ENCODE measurements around the gene SLC17A9.

SLC17A9 gene

GRCh38 chr20:62969939-62970306 is 17.4 kb downstream of the SLC17A9 start:
- no peak for DNase-seq

- DNase-seq = no peak
Observed at GRCh38 chr20:62970307-62971210, 18.1 kb downstream of the SLC17A9 start.

- no peak for DNase-seq
Observed at GRCh38 chr20:62971211-62971949, 18.9 kb downstream of the SLC17A9 start.

DNA sequence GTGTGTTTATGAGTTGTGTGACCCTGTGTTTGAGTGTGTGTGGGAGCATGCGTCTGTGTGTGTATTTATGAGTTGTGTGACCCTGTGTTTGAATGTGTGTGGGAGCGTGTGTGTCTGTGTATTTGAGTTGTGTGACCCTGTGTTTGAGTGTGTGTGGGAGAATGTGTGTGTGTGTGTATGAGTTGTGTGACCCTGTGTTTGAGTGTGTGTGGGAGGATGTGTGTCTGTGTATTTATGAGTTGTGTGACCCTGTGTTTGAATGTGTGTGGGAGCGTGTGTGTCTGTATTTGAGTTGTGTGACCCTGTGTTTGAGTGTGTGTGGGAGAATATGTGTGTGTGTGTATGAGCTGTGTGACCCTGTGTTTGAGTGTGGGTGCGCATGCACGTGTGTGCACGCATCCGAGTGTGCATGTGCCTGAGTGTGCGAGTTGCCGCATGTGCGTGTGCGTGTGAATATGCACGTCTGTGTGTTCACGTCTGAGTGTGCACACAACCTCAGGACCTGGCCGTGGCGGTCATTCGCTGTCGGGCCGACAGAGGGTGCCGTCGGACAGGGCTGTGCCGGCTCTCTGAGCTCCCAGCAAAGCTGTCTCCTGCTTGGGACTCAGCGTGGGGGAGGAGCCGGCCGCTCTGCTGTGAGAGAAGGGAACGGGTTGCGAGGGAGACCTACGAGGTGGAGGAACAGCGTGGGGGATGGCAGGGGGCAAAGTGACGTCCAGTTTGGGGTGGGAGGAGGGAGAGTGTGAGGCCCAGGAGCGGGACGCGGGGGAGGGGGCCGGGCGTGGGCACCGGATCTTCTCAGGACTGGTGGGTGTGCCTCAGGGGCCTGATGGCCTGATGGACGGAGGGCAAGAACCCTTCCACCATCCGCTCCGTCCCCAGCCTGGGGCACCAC is 19.7 kb downstream of the SLC17A9 start:
- DNase-seq = peak; percentile 73

DNA sequence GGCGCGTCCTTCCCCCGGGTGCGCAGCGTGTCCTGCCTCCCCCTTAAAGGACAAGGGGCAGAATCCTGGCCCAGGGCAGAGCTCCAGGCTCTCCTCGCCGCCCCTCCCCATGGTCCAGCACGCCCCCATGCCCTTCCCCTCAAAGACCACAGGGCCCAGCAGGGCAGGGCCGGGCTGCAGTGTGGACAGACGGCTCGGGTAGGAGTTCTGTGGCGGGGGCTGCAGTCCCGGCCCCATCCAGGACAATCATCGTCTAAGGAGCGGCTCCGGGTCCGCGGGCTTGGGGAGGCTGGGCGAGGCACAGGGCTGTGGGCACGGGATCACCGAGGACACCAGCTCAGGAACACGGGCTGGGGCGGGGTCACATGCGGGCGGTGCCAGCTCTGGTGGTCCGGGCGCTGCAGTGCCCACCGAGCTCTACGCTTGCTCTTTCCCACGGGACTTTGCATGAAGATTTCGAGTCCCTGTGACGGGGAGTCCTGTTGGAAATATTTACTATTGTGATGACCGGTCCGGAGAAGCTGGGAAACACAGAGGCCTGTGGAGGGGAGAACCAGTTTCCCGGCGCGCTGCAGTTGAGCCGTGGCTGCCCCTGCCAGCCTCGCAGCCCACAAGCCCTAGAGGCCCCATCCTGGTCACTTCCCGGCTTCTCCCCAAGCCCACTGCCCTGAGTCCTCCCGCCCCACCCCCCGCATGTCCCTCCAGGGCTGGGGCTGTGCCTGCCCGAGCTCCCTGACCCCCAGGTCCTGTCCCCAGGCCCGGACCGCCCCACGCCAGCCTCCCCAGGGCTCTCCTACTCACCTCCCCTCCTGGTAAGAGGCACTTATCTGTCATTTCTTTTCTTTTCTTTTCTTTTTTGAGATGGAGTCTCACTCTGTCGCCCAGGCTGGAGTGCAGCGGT is 20.6 kb downstream of the SLC17A9 start:
- no peak for DNase-seq

- no peak for DNase-seq
Observed at GRCh38 chr20:62975251-62975760, 22.8 kb downstream of the SLC17A9 start.

DNA sequence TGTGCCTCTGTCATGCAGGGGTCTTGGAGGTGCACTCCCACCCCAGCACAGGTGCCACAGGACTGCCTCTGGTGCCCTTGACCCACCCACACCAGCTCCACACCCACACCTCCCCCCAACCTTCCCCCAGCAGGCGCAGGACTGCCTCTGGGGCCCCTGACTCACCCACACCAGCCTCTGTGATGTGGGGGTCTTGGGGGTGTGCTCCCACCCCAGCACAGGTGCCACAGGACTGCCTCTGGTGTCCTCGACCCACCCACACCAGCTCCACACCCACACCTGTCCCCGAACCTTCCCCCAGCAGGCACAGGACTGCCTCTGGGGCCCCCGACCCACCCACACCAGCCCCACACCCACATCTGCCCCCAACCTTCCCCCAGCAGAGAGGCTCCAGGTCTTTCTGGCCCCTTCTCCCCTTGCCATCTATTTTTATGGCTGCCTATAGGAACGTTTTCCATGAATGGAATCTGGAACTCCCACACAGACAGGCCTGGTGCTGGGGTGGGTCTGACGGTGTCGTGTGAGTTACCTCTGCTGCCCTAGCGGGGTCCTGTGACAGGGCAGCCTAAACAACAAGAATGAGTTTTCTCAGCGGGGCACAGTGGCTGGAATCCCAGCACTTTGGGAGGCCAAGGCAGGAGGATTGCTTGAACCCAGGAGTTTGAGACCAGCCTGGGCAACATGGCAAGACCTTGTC is 23.5 kb downstream of the SLC17A9 start:
- no peak for DNase-seq

- DNase-seq = no peak
Observed at GRCh38 chr20:62976886-62977285, 24.4 kb downstream of the SLC17A9 start.

DNA sequence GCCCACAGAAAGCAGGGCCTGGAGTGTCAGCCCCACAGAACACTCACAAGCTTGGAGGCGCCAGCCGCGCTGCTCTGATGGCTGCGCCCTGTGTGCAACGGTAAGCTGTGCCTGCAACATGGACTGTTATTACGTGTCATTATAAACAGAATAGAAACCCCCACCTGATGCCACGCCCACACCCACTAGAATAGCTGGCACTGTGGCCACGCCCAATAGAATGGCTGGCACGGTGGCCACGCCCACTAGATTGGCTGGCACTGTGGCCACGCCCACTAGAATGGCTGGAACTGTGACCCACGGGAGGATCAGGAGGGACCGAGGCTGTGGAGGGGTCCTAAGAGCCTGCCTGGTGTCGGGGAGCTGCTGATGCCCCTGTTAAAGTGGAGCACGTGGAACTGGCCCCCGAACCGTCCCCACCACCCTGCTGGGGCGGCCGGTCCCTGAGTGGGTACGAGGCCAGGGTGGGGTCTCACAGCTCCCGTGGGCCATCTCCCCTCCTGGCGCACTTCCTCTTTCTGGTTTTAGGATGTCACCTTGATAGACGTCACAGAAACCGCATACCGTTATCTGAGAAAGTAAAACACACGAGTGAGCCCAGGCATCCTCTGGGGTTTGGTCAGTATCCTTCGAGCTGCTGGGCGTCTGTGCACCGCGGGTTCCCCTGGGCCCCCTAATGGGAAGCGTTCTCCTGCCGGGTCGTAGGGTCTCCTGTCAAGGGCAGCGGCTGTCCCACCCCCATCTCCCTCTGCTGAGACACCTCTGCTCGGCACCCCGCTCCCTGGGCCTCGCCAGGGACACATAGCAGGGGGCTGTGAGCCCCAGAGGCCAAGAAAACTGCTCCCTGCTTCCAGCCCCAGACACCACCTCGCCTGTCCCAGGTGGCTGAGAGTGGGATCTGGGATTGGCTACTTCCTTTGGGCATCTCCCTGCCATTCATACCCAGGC is 25.4 kb downstream of the SLC17A9 start:
- peak; percentile 28 for DNase-seq

GRCh38 chr20:62978561-62978943 is 26.0 kb downstream of the SLC17A9 start:
- DNase-seq = no peak

DNA sequence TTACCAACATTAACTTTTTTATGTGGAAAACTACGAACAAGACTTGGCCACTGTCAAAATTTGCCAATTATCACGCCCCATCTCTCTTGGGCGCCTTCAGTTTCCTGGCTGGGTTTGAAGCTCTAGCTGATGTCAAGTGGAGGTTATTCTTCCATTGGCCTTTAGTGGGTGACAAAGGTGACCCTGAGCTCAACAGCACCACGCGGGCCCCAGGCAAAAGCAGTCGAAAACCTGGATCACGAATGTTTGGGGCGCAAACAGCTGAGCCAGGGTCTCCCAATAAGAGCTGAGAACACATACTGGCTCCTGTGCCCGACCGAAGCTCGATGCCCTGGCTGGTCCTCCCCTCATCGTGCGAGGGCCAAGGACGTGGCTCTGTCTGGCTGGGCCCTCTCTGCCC is 26.8 kb downstream of the SLC17A9 start:
- no peak for DNase-seq

- no peak for DNase-seq
Observed at GRCh38 chr20:62979876-62980373, 27.4 kb downstream of the SLC17A9 start.

DNA sequence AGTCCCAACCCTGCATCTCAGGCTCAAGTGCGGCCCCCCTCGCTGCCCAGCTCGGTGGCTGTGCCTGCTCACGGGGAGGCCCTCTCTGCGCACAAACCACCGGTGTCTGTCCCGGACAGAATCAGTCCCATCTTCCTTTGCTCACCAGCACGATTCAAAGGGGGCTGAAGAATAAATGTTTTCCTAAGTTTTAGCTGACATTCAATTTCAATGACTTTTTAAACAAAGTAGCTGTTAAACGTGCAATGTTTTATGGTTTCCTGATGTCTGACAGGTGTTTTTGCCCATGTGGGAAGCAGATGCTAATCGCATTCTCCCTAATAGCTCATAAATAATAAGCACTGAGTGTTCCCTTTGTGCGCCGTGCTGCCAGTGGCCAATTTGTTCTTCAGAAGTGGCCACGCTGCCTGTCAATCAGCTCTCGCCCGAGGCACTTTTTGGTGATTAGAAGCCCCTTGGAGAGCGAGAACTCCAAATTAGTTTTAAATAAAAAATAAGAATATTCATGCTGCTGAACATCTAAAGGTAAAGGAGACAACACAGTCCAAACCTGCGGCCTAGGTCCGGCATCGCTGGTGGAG is 28.0 kb downstream of the SLC17A9 start:
- DNase-seq = no peak

DNA sequence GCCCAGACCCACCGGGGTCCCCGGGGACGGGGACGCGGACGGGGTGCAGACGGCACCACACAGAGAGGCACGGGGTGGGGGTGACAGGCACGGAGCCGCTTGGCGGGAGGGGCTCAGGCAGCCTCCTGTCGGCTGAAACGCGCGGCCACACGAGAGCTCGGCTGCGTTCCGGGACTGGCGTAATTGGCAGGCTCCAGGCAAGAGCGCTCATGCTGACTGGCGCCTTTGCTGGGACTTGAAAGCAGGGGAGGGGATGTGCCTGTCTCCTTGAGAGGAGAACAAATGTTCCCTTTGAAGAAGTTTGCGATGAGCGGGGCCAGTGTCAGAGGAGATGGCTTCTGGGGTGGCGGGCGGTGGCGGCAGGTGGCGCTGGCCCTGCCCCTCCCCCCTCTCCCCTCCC is 28.5 kb downstream of the SLC17A9 start:
- no peak for DNase-seq

DNA sequence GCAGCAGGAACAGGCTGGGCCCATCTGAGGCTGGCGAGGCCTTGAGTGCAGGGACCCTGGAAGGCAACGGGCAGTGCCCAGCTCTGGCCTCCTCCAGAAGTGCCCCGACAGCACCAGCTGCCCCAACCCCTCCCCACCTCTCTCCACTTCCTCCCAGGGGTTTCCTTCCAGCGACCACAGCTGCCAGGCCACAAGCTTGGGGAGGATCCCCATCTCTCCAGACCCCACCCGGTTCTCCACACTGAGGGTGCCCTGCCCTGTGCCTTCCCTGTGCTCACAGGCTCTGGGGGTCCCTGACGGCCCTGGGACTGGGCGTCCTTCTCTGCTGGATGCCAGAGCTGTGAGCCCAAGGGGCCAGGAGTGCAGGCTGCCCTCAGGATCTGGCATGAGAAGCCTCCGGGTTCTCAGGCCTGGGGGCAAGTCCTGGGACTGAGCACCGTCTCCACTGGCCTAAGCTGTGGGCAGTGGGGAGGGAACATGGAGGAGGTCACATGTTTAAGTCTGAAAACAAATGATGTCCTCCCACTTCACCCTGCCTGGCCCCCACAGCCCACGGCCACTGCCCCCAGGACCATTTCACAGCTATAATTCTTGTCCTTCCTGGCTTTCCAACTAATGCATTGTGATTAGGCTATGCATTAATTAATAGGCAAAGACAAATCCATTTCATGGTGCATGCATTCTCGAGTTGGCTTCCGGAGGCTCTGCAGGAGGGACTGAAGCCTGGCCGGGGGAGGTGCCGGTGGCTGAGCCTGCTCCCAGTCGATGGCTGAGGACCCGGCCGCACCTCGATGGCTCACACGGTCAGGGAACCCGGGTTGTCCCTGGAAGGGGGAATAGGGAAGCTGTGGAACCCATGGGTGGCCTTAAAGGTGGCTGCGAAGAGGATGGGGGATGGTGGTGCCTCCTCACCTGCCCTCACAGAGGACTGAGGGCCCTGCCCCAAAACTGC is 29.9 kb downstream of the SLC17A9 start:
- no peak for DNase-seq

DNA sequence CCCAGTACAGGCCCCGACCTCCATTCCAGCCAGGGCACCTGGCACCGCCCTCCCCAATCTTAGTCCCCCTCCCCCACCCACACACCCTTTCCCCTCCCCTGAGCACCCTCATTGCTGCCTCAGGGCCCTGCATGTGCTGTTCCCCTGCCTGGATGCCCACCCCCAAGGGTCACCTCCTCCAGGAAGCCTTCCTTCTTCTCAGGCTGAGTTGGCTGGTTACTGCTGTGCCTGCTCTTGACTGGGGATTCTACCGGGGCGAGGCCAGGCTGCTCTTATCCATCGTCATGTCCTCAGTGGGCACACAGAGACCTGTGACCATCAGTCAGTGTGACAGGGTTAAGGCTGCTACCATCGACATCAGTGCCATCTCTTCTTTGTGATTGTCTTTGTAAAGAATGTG is 30.7 kb downstream of the SLC17A9 start:
- no peak for DNase-seq

GRCh38 chr20:62984666-62985443 is 32.3 kb downstream of the SLC17A9 start:
- no peak for DNase-seq

DNA sequence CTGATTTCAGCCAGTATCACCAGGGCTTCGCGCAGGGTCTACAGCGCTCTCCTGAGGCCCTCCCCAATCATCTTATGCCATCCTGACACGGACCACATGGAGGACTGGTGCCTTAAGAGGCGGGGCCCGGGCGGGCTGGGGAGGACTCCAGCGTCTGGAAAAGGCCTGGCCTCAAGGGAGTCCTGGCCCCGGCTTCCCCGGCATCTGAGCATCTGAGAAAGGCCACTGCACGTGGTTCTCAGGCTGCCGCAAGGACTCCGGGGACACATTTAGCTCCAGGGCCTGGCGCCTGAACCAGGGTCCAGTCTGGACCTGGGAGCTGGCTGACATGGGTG is 32.9 kb downstream of the SLC17A9 start:
- DNase-seq = no peak
